ENCODE data around the gene ANKFN1.

DNA sequence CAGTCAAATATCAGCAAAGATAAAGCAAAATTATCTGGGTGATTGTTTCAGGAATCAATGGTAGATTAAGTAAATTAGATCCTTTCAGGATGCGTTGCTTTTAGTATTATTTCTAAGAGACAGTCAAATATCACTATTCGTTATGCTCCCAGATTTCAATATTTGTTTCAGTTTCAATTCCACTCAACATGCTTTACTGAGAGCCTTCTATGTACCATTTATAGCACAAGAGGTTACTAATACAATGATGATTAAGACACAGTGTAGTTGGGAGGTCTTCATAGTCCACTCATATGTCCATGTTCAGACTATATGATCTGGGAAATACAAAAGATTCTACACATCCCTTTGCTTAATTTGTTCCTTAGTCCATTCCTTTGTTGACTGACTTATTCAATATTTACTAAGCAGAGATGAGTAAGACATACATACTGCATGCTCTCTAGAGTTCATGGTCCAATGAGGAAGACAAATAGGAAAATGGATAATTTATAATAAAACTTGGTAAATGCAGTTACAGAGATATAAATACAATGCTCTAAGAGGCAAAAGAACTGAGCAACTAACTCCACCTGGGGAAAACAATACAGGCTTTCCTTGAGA is 352.0 kb downstream of the ANKFN1 start:
- TF ChIP-seq, protein P1, sequence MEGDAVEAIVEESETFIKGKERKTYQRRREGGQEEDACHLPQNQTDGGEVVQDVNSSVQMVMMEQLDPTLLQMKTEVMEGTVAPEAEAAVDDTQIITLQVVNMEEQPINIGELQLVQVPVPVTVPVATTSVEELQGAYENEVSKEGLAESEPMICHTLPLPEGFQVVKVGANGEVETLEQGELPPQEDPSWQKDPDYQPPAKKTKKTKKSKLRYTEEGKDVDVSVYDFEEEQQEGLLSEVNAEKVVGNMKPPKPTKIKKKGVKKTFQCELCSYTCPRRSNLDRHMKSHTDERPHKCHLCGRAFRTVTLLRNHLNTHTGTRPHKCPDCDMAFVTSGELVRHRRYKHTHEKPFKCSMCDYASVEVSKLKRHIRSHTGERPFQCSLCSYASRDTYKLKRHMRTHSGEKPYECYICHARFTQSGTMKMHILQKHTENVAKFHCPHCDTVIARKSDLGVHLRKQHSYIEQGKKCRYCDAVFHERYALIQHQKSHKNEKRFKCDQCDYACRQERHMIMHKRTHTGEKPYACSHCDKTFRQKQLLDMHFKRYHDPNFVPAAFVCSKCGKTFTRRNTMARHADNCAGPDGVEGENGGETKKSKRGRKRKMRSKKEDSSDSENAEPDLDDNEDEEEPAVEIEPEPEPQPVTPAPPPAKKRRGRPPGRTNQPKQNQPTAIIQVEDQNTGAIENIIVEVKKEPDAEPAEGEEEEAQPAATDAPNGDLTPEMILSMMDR (conservative IDR thresholded peaks at IDR 0.05; ENCODE audit: low read length): no peak
- TF ChIP-seq EZH2phosphoT487 (IDR thresholded peaks at IDR 0.05; ENCODE audit: borderline replicate concordance): no peak

Measured in Loucy (cell line).